ENCODE results near the gene VPS13D.

The VPS13D gene

GRCh38 chr1:12293416-12293815, 63.6 kb downstream of the VPS13D start:
- Histone ChIP-seq H3K9me3 (no peaks in the 10 kb centered on the region), H3K4me3 (ENCODE audit: low read depth in 1 of 2, low read length in 1 of 2) (no peak overlapping the region), H3K27ac (no peak overlapping the region), H3K36me3 (peaks cover 84% of the 10 kb centered on the region), H3K4me1 (ENCODE audit: control insufficient read depth in 1 of 2, insufficient read depth in 1 of 2, low read depth in 1 of 2, low read length in 1 of 2) (no peaks in the 10 kb centered on the region), H3K27me3 (no peaks in the 10 kb centered on the region)
- TF ChIP-seq CTCF (IDR thresholded peaks at IDR 0.05) = no peak

GRCh38 chr1:12294076-12294475, 64.2 kb downstream of the VPS13D start:
- no peak overlapping the region for H3K4me3 ChIP-seq (ENCODE audit: low read depth in 1 of 2, low read length in 1 of 2)
- H3K27ac ChIP-seq = no peak overlapping the region
- H3K36me3 ChIP-seq = peaks cover 81% of the 10 kb centered on the region
- H3K27me3 ChIP-seq = no peaks in the 10 kb centered on the region
- no peaks in the 10 kb centered on the region for H3K4me1 ChIP-seq (ENCODE audit: control insufficient read depth in 1 of 2, insufficient read depth in 1 of 2, low read depth in 1 of 2, low read length in 1 of 2)
- no peak for TF ChIP-seq CTCF (IDR thresholded peaks at IDR 0.05)
- no peaks in the 10 kb centered on the region for H3K9me3 ChIP-seq

- no peaks in the 10 kb centered on the region for H3K4me1 ChIP-seq (ENCODE audit: control insufficient read depth in 1 of 2, insufficient read depth in 1 of 2, low read depth in 1 of 2, low read length in 1 of 2)
- H3K27me3 ChIP-seq = no peaks in the 10 kb centered on the region
- peaks cover 89% of the 10 kb centered on the region for H3K36me3 ChIP-seq
- no peak for TF ChIP-seq CTCF (IDR thresholded peaks at IDR 0.05)
- H3K9me3 ChIP-seq = no peaks in the 10 kb centered on the region
- no peak overlapping the region for H3K27ac ChIP-seq
- no peak overlapping the region for H3K4me3 ChIP-seq (ENCODE audit: low read depth in 1 of 2, low read length in 1 of 2)
These were observed 66.2 kb downstream of the VPS13D start for GRCh38 chr1:12296016-12296415.

DNA sequence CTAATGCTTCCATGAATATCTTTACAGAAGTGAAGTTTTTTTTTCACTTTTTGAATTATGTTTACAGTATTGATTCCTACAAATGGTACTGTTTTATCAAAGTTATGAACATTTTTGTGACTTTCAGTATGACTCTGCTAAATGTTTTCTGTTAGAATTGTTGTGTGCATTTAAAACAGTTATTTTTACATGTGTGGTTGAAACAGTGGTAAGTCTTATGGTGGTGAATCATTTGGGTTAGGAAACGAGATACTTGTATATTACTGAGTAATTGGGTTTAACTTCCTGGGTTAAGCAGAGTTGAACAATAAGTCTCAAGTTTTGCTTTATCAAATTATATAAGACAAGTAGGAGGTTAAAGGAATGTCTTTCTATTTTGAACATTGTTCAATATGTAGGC, 66.8 kb downstream of the VPS13D start:
- Histone ChIP-seq H3K27me3 (no peaks in the 10 kb centered on the region), H3K36me3 (peaks cover 89% of the 10 kb centered on the region), H3K27ac (no peak overlapping the region), H3K9me3 (no peaks in the 10 kb centered on the region), H3K4me1 (ENCODE audit: control insufficient read depth in 1 of 2, insufficient read depth in 1 of 2, low read depth in 1 of 2, low read length in 1 of 2) (no peaks in the 10 kb centered on the region), H3K4me3 (ENCODE audit: low read depth in 1 of 2, low read length in 1 of 2) (no peak overlapping the region)
- no peak for TF ChIP-seq CTCF (IDR thresholded peaks at IDR 0.05)

- Histone ChIP-seq H3K36me3 (peaks cover 93% of the 10 kb centered on the region), H3K4me1 (ENCODE audit: control insufficient read depth in 1 of 2, insufficient read depth in 1 of 2, low read depth in 1 of 2, low read length in 1 of 2) (no peaks in the 10 kb centered on the region), H3K27me3 (no peaks in the 10 kb centered on the region), H3K9me3 (no peaks in the 10 kb centered on the region), H3K4me3 (ENCODE audit: low read depth in 1 of 2, low read length in 1 of 2) (no peak overlapping the region), H3K27ac (no peak overlapping the region)
- no peak for TF ChIP-seq CTCF (IDR thresholded peaks at IDR 0.05)
These were observed 70.9 kb downstream of the VPS13D start for GRCh38 chr1:12300706-12301105.
